Measurements from ENCODE around the gene SLC39A5.
"Not testable (repeated sequence)": the region's sequence is repeated elsewhere in the genome, so short reads cannot be mapped to it uniquely, and the experiment has no call there.

The SLC39A5 gene

GRCh38 chr12:56248711-56249110 lies 18.9 kb downstream of the SLC39A5 start:
- DNase-seq = no peak

DNA sequence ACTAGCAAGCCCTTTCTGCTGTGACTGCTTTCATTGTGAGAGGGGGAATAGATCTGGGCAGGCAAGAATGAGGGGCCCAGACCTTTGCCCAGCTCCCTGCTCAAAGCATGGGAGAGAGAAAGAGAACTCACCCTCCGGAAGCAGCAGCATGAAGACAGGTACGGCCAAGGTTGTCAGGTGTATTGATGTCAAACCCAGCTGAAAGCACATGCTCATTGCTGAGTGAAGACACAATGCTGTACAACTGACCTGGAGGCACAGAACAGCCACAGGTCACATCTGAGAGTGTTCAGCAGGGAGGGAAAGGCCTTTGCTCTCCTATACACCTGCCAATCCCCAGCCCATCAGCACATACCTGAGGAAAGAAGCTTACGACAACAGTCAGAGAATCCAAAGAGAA lies 22.8 kb downstream of the SLC39A5 start:
- DNase-seq = no peak

DNA sequence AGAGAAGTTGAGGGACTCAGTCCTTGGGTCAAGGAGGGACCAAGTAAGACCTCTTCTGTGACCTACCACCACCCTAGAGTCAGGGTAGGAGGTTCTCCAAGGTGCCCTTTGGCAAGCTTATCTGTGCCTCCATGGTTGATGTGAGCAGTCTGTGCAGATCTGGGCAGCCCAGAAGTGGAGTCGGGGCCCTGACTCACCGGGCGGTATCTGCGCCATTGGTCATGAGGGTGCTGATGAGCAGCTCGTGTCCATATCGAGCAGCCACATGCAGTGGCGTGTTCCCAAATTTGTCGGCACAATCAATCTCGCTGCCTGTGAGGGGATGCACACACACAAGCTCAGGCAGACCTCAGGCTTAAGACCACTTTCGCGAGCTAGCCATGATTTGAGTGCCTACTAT lies 23.2 kb downstream of the SLC39A5 start:
- peak; percentile 34 for DNase-seq

DNA sequence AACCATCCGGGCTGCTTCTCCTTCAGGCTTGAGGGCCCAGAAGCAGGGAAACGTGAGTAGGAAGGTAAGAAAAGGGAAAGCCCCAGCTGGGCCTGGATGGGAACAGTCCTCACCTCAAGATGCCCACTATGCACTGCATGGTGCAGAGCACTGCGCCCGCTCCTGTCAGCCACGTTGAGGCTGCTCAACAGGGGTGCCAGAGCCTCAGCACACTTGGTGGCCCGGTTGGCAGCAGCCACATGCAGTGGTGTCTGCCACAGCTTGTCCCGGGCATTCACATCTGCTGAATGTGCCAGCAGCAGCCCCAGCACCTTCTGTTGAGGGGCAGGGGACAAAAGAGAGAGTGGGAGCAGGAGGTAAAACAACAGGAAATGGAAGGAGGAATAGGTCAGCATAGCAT lies 25.8 kb downstream of the SLC39A5 start:
- no peak for DNase-seq

GRCh38 chr12:56256326-56256960 lies 26.6 kb downstream of the SLC39A5 start:
- DNase-seq = no peak

- no peak for DNase-seq
Observed at GRCh38 chr12:56257071-56257470, 27.2 kb downstream of the SLC39A5 start.

DNA sequence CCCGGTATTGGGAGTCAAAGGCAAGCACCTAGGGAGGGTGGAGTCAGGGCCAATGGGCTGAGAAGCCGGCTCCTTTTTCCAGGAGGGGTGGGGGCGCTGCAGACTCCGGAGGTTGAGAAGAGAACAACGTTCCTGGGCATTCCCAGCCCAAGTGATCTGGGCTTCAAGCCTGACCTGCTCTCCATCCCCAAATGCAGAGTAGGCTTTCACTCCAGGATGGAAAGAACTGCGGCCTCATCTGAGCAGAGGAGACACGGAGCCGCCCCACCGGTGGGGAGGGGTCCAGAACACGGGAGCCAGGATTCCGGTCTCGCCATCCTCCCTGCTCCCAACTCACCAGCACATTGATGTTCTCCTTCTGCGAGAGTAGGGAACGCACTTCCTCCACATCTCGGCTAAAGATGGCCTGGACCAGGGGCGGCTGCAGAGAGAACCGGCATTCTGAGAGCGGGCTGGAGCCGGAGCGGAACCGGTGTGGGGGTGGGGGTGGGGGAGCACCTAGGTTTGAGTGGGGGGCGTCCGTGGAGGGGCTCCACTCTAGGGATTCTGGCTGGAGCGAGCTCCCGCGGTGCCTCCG lies 27.7 kb downstream of the SLC39A5 start:
- DNase-seq = no peak

DNA sequence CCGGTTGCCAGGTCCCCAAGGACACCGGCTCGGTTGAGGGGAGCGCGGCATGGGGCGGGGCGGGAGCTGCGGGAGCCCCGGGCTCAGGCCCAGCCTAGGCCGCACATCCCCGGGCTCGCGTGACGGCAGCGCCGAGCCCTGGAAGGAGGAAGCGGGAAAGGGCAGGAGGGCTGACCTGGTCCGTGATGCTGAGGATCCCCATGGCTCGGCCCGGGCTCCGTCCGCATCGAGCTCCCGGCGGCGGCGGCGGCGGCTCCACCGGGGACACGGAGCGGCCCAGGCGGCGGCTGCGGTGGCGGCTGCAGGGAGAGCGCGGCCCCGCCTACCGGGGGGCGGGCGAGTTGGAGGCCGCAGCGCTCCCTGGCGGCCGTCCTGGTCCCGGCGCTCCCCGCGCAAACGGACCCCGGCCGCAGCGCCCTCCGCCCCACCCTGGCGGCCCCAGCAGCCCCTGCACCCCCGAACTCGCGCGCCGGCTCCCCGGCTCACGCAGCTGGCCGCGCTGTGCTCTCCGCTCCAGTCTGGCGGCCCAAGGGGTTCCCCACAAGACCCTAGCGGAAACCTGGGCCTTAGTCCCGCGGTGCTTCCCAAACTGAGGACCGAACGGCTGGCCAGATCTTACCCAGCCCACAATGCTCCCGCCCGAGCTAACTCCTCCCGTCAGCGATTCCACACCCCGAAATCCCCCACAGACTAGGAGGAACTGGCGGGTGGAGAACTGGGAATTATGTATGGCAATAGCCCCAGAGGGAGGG lies 28.4 kb downstream of the SLC39A5 start, which contains the start of gene ANKRD52:
Gene ANKRD52, minus strand, starts transcription at position 317 of the 752 bp plus-strand sequence. Its CDS starts 115 bp downstream, at position 202.
- DNase-seq = peak; percentile 75

GRCh38 chr12:56258820-56259183 lies 29.0 kb downstream of the SLC39A5 start:
- DNase-seq = no peak

DNA sequence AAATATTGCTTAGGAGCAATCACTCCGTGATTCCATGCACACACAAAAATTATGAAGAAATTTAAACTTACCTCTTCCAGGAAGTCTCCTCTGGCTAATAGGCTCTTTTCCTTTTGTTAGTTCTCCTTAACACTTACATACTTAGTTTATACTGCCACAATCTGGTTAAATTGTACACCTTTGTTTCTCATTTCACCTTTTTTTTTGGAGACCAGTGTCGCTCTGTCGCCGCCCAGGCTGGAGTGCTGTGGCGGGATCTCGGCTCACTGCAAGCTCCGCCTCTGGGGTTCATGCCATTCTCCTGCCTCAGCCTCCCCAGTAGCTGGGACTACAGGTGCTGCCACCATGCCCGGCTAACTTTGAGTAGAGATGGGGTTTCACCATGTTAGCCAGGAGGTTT lies 30.5 kb downstream of the SLC39A5 start:
- DNase-seq = no peak

DNA sequence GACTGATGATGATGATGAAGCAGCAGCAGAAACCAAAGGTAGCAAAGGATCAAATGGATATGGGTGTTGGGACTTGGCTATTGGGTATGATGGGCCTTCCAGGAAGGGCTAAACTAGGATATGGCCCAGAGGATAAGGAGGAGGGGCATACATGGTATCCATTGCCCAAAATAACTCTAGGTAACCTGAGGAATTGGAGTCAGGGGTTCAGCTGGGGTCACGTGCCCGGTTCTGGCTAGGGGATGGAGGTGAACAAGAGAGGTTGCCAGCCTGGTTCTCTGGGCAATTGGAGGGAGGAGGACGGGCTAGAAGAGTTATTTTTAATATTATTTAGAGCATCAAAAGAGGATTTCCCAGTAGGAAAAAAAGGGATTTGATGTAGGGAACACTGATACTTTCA lies 31.1 kb downstream of the SLC39A5 start:
- no peak for DNase-seq

DNA sequence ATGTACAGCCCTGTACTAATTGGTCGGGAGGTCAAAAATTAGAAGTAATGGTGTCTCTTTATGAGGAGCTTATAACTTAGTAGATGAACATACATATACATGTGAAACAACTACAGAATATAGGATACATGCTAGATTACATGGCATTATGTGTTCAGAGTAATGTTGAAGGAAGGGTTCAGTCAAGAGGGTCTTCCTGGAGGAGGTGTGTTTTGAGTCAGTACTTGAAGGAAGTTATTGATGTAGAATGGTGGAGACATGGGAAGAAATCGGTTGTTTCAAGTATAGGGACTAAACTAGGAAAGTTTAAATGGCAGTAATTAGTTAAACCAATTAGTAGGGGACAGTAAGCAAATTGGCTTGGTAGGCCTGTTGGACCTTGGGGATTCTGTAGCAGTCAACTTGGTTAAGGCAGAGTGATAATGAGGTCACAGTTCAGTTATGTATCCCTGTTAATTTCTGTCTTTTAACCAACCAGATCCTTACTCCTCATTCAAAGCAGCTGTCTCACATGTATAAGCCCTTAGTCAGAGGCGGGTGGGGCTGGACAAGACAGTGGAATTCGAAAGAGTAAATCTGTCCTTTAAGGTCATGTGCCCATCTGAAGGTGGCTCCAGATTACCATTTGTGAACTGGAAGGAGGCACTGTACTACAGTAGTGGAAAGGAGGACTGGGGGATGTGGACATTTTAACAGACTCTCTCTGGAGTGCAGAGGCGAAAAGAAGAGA lies 31.8 kb downstream of the SLC39A5 start:
- peak; percentile 49 for DNase-seq

- DNase-seq = peak; percentile 37
Observed at GRCh38 chr12:56262955-56263354, 33.1 kb downstream of the SLC39A5 start.

GRCh38 chr12:56266068-56266692 lies 36.3 kb downstream of the SLC39A5 start:
- not testable (repeated sequence) for DNase-seq

GRCh38 chr12:56266693-56267442 lies 37.0 kb downstream of the SLC39A5 start, which contains the start of gene COQ10A:
Gene COQ10A (plus strand): TSS chr12:56266942. CDS start chr12:56267119, 177 bp downstream.
- DNase-seq = peak; percentile 92

DNA sequence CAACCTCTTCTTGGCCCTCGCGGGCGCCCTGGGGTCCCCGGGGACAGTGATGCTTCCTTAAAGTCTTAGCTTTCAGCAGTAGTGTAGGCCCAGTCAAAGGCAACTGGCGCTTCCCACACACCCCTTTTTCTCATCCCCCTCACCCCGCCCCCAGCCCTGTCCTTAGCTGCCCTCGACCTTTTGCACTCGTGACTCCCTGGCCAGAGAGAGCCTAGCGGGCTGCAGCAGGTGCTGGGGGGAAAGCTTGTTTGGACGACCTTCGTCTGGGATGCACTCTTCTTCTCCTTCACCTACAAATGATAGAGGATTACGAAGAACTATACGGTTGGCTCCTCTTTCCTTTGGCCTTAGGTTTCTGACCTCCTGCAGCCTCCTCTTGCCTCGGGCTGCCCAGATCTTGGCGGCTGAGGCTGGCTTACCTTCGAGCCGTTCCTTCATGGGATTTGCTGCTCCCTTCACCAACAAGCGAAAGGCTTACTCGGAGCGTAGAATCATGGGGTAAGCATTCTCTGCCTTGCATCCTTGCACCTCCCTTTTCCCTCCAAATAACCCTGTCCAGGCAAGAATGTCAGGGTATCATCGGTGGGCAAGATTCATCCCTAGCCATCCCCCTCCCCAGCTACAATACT lies 37.7 kb downstream of the SLC39A5 start:
- DNase-seq = no peak

GRCh38 chr12:56271031-56271430 lies 41.2 kb downstream of the SLC39A5 start:
- peak; percentile 47 for DNase-seq

GRCh38 chr12:56272468-56272867 lies 42.6 kb downstream of the SLC39A5 start:
- DNase-seq = not testable (repeated sequence)

- DNase-seq = no peak
Observed at GRCh38 chr12:56274299-56274698, 44.4 kb downstream of the SLC39A5 start.

DNA sequence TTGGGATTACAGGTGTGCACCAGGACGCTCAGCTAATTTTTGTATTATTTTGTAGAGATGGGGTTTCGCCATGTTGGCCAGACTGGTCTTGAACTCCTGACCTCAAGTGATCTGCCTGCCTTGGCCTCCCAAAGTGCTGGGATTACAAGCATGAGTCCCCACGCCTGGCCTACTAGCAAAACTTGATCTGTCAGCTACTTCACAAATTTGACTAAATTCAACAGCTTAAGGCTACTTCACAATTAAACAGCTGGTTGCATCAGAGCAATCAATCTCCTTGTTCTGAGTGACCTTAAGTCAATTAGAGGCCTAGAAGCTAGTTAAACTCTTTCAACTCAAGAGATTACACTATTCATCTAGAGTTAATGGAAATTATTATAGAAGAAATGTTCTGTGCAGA lies 49.1 kb downstream of the SLC39A5 start:
- no peak for DNase-seq

- no peak for DNase-seq
Observed at GRCh38 chr12:56280849-56281248, 51.0 kb downstream of the SLC39A5 start.

DNA sequence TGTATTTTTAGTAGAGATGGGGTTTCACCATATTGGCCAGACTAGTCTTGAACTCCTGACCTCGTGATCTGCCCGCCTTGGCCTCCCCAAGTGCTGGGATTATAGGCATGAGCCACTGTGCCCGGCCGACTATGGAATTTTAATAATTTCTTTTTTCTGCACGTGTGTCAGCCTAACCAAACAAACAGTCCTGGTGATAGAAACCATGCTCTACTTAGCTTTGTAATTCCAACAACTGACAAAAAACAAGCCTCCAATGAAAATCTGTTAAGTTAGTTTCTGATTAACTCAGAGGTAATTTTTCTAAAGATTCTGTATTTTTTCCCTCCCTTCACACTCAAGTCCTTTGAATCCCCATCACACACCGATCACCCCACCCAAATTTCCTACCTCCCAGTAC lies 52.2 kb downstream of the SLC39A5 start:
- DNase-seq = no peak
